ENCODE results near the gene COL15A1.

DNA sequence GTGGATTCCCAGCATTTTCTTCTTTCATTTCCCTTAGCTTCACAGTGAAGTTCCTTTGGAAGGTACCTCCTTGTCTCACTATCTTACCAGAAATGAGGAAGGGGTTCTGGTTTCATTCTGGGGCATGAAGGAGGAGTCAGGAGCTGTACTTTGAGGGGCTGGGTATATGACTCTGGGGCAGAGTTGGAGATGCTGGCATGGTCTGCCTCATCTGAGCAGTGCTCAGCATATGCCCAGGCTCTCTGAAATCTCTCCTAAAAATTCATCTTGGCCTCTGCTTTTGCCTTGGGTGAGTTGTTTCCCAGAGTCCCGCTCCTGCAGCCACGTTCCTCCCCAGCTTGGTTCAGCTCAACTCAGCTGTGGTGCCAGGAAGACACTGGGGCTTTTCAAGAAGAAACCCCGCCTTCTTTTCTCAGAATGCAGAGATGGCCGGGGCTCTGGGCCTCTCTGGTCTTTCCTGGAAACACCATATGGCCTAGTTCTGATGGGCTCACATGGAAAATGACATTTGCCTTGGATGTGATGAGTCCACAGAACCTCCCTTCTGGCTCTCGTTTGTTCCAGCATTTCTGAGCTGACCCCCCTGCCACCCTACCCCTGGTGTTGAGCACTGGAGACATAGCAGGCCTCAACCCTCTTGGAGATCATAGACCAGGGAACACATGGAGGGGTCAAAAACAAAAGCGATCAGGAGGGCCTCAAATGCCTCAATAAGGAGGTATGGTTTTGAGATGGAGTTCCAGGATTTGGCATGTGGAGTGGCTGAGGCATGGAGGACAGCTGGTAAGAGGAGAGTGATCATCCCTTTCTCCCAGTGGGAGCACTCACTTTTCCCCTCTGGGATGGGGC is 149.2 kb downstream of the COL15A1 start:
- TF ChIP-seq, protein P1, sequence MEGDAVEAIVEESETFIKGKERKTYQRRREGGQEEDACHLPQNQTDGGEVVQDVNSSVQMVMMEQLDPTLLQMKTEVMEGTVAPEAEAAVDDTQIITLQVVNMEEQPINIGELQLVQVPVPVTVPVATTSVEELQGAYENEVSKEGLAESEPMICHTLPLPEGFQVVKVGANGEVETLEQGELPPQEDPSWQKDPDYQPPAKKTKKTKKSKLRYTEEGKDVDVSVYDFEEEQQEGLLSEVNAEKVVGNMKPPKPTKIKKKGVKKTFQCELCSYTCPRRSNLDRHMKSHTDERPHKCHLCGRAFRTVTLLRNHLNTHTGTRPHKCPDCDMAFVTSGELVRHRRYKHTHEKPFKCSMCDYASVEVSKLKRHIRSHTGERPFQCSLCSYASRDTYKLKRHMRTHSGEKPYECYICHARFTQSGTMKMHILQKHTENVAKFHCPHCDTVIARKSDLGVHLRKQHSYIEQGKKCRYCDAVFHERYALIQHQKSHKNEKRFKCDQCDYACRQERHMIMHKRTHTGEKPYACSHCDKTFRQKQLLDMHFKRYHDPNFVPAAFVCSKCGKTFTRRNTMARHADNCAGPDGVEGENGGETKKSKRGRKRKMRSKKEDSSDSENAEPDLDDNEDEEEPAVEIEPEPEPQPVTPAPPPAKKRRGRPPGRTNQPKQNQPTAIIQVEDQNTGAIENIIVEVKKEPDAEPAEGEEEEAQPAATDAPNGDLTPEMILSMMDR (IDR thresholded peaks at IDR 0.05) = no peak
- TF ChIP-seq POLR2AphosphoS5 (IDR thresholded peaks at IDR 0.05; ENCODE audit: low read depth, low read length) = no peak

Data from Panc1 (cell line).